ENCODE measurements around the gene MICU1.

MICU1 gene

GRCh38 chr10:72322030-72322279 is 303.9 kb downstream of the MICU1 start:
- H3K4me3 ChIP-seq (ENCODE audit: low read depth, low read length) = no peak overlapping the region
- TF ChIP-seq CTCF (IDR thresholded peaks at IDR 0.05; ENCODE audit: low read depth, low read length) = no peak
- in situ Hi-C loops (cut with HindIII; ENCODE audit: low sequenced_read_pairs) = no loop called here
- no peak for DNase-seq (ENCODE audit: low read depth, low spot score)

- no peak for TF ChIP-seq CTCF (IDR thresholded peaks at IDR 0.05; ENCODE audit: low read depth, low read length)
- no peak overlapping the region for H3K4me3 ChIP-seq (ENCODE audit: low read depth, low read length)
- DNase-seq (ENCODE audit: low read depth, low spot score) = no peak
- in situ Hi-C loops (cut with HindIII; ENCODE audit: low sequenced_read_pairs) = no loop called here
These were observed 304.4 kb downstream of the MICU1 start for GRCh38 chr10:72321248-72322029.

GRCh38 chr10:72320676-72321247 is 305.1 kb downstream of the MICU1 start:
- in situ Hi-C loops (cut with HindIII; ENCODE audit: low sequenced_read_pairs) = no loop called here
- no peak overlapping the region for H3K4me3 ChIP-seq (ENCODE audit: low read depth, low read length)
- peak; percentile 98 for DNase-seq (ENCODE audit: low read depth, low spot score)
- TF ChIP-seq CTCF (IDR thresholded peaks at IDR 0.05; ENCODE audit: low read depth, low read length) = no peak

GRCh38 chr10:72319416-72320254 is 306.2 kb downstream of the MICU1 start:
- in situ Hi-C loops (cut with HindIII; ENCODE audit: low sequenced_read_pairs) = no loop called here
- peak; percentile 93 for DNase-seq (ENCODE audit: low read depth, low spot score)
- no peak overlapping the region for H3K4me3 ChIP-seq (ENCODE audit: low read depth, low read length)
- TF ChIP-seq CTCF (IDR thresholded peaks at IDR 0.05; ENCODE audit: low read depth, low read length) = no peak

- TF ChIP-seq CTCF (IDR thresholded peaks at IDR 0.05; ENCODE audit: low read depth, low read length) = no peak
- H3K4me3 ChIP-seq (ENCODE audit: low read depth, low read length) = no peak overlapping the region
- DNase-seq (ENCODE audit: low read depth, low spot score) = peak; percentile 46
- in situ Hi-C loops (cut with HindIII; ENCODE audit: low sequenced_read_pairs) = no loop called here
These were observed 307.2 kb downstream of the MICU1 start for GRCh38 chr10:72318418-72319262.

Measured in astrocyte of the spinal cord (primary cell).